GM10248 (cell line): ENCODE results near the gene PIGO.

Experiments used
- CTCF ChIA-PET: fragments of 300-600 bp; sonication (Branson Sonifier 250); formaldehyde crosslinking; extraction: SDS; loops from one replicate; lab custom pipeline; 2021; ENCODE audit warnings: antibody characterized with exemption; lab: Yijun Ruan, JAX
- POLR2A ChIA-PET: fragments of 350-650 bp; sonication (Branson Sonifier 250); formaldehyde crosslinking; extraction: SDS; loops from one replicate; lab custom pipeline; 2020; ENCODE audit warnings: antibody characterized with exemption; lab: Yijun Ruan, JAX
- DNase-seq: peaks from one replicate; pipeline ENCODE4 v3.0.0; 2012; ENCODE audit errors: extremely low spot score
- TF ChIP-seq, protein P1 (sequence below): IDR thresholded peaks from 2 replicates; pipeline ENCODE4 v1.5.1; 2012; ENCODE audit warnings: mild to moderate bottlenecking, low read depth; ENCODE audit errors: extremely low read depth, missing control alignments, control extremely low read depth

Gene PIGO

GRCh38 chr9:35107297-35108290 is 11.2 kb upstream of the PIGO start:
- POLR2A ChIA-PET = no interaction called here

DNA sequence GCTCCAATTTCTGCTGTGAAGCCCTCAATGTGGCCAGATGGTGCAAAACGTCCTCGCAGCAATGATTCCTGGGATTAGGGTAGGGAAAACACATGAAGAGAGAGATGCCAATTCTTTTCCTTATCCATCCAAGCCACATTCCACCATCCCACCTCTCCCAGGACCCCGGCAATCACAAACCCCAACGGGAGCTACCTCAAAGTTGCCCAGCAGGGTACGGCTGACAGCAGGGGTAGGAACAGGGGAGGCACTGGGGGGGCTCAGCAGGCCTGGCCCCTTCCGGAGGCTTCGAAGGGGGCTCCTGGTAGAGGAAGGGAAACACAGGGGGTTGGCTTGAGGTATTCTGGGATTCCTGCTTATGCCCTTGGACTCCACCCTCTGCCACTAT is 9.9 kb upstream of the PIGO start:
- ChIA-PET CTCF (interaction anchor here (0.8 to 6.4 kb wide), 4 partner anchors 10 to 207 kb away, joined by 3 to 28 read pairs (median 4); partner anchors contain the start of genes ATOSB and PIGO), POLR2A (no interaction called here)
- no peak for DNase-seq
- TF ChIP-seq, protein P1, sequence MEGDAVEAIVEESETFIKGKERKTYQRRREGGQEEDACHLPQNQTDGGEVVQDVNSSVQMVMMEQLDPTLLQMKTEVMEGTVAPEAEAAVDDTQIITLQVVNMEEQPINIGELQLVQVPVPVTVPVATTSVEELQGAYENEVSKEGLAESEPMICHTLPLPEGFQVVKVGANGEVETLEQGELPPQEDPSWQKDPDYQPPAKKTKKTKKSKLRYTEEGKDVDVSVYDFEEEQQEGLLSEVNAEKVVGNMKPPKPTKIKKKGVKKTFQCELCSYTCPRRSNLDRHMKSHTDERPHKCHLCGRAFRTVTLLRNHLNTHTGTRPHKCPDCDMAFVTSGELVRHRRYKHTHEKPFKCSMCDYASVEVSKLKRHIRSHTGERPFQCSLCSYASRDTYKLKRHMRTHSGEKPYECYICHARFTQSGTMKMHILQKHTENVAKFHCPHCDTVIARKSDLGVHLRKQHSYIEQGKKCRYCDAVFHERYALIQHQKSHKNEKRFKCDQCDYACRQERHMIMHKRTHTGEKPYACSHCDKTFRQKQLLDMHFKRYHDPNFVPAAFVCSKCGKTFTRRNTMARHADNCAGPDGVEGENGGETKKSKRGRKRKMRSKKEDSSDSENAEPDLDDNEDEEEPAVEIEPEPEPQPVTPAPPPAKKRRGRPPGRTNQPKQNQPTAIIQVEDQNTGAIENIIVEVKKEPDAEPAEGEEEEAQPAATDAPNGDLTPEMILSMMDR = no peak

More at GRCh38 chr9:35107297-35108290, 11.2 kb upstream of the PIGO start:
- DNase-seq = no peak
- TF ChIP-seq, protein P1 = no peak
- CTCF ChIA-PET = interaction anchor here (0.6 to 6.4 kb wide), 8 partner anchors 9 to 446 kb away, joined by 3 to 28 read pairs (median 3); partner anchors contain the start of genes ATOSB, FANCG and PIGO

- TF ChIP-seq, protein P1 = no peak
- ChIA-PET POLR2A (no interaction called here), CTCF (interaction anchor here (1.2 to 6.4 kb wide), 2 partner anchors 9 to 11 kb away, joined by 4 to 28 read pairs; partner anchors contain the start of genes ATOSB and PIGO)
- DNase-seq = no peak
These were observed 9.4 kb upstream of the PIGO start for GRCh38 chr9:35105571-35106342.

DNA sequence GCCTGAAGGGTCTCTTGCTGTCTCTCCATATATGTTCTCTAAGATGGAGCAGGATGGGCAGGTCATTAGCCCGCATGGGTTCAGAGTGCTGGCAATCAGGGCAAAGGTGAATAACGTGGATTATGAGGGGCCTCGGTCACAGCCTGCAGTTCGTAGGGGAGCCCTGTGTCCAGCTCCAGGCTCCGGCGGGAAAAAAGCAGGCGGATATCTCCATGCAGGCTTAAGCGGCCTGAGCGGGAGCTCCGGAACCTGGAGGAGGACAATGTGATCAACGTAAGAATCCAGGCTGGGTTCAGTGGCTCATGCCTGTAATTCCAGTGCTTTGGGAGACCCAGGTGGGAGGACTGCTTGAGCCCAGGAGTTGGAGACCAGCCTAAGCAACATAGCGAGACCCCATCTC is 8.7 kb upstream of the PIGO start:
- DNase-seq = no peak
- TF ChIP-seq, protein P1 = no peak
- ChIA-PET CTCF (interaction anchor here (0.9 to 6.4 kb wide), 4 partner anchors 10 to 206 kb away, joined by 4 to 28 read pairs (median 16); partner anchors contain the start of gene ATOSB), POLR2A (no interaction called here)

- DNase-seq = no peak
- CTCF ChIA-PET = interaction anchor here (0.9 to 6.4 kb wide), 4 partner anchors 10 to 205 kb away, joined by 4 to 28 read pairs (median 16); partner anchors contain the start of gene ATOSB
- TF ChIP-seq, protein P1 = no peak
- POLR2A ChIA-PET = no interaction called here
These were observed 8.2 kb upstream of the PIGO start for GRCh38 chr9:35104586-35104985.
